HEK293T (cell line): ENCODE measurements around the gene CYP2C18.
"Not testable (repeated sequence)": the region's sequence is repeated elsewhere in the genome, so short reads cannot be mapped to it uniquely, and the experiment has no call there.

Source experiments
- CTCF ChIA-PET: fragments of 350-600 bp; formaldehyde crosslinking; extraction: SDS; loops from one replicate; lab custom pipeline; 2021; ENCODE audit warnings: antibody characterized with exemption, inconsistent platforms; lab: Yijun Ruan, JAX
- POLR2A ChIA-PET: fragments of 350-600 bp; formaldehyde crosslinking; extraction: SDS; loops from one replicate; lab custom pipeline; 2020; ENCODE audit warnings: antibody characterized with exemption, inconsistent platforms; lab: Yijun Ruan, JAX
- DNase-seq: peaks from one replicate; pipeline ENCODE4 v3.0.0; 2012; ENCODE audit warnings: mixed read lengths; ENCODE audit errors: extremely low spot score
- ARNT ChIP-seq: fragments of 450-650 bp; IDR thresholded peaks from 2 replicates; pipeline ENCODE4 v1.6.1; 2017; ENCODE audit warnings: mild to moderate bottlenecking
- BHLHE40 ChIP-seq: fragments of 450-650 bp; IDR thresholded peaks from 2 replicates; pipeline ENCODE4 v1.6.1; 2016; ENCODE audit warnings: mild to moderate bottlenecking, moderate library complexity, borderline replicate concordance
- CTBP1 ChIP-seq: fragments of 450-650 bp; IDR thresholded peaks from 2 replicates; pipeline ENCODE4 v1.6.1; 2016; ENCODE audit warnings: borderline replicate concordance
- ELF4 ChIP-seq: fragments of 450-650 bp; IDR thresholded peaks from 2 replicates; pipeline ENCODE4 v1.6.1; 2017; ENCODE audit warnings: antibody characterized with exemption
- FOXA1 ChIP-seq: fragments of 450-650 bp; IDR thresholded peaks from 2 replicates; pipeline ENCODE4 v1.6.1; 2016; ENCODE audit warnings: mild to moderate bottlenecking
- FOXK2 ChIP-seq: fragments of 450-650 bp; IDR thresholded peaks from 2 replicates; pipeline ENCODE4 v1.6.1; 2016; ENCODE audit warnings: mild to moderate bottlenecking
- FOXM1 ChIP-seq: fragments of 450-650 bp; IDR thresholded peaks from 2 replicates; pipeline ENCODE4 v1.6.1; 2017; ENCODE audit warnings: mild to moderate bottlenecking, borderline replicate concordance
- HDGF ChIP-seq: fragments of 450-650 bp; IDR thresholded peaks from 2 replicates; pipeline ENCODE4 v1.6.1; 2017; ENCODE audit warnings: antibody characterized with exemption, borderline replicate concordance
- L3MBTL2 ChIP-seq: fragments of 450-650 bp; conservative IDR thresholded peaks from 2 replicates; pipeline ENCODE4 v1.6.1; 2016; ENCODE audit warnings: mild to moderate bottlenecking
- LEF1 ChIP-seq: fragments of 450-650 bp; IDR thresholded peaks from 2 replicates; pipeline ENCODE4 v1.6.1; 2017; ENCODE audit warnings: mild to moderate bottlenecking, borderline replicate concordance
- NFRKB ChIP-seq: fragments of 450-650 bp; IDR thresholded peaks from 2 replicates; pipeline ENCODE4 v1.6.1; 2016; ENCODE audit warnings: mild to moderate bottlenecking, moderate library complexity
- SP1 ChIP-seq: fragments of 450-650 bp; IDR thresholded peaks from 2 replicates; pipeline ENCODE4 v1.6.1; 2017
- SUZ12 ChIP-seq: fragments of 450-650 bp; IDR thresholded peaks from 2 replicates; pipeline ENCODE4 v1.6.1; 2016; ENCODE audit warnings: mild to moderate bottlenecking
- TARDBP ChIP-seq: fragments of 450-650 bp; IDR thresholded peaks from 2 replicates; pipeline ENCODE4 v1.6.1; 2016
- ZNF384 ChIP-seq: fragments of 450-650 bp; IDR thresholded peaks from 2 replicates; pipeline ENCODE4 v1.6.1; 2016
- TF ChIP-seq, protein P1 (sequence below): fragments of 450-650 bp; IDR thresholded peaks from 2 replicates; pipeline ENCODE4 v1.6.1; 2016

CYP2C18 gene

DNA sequence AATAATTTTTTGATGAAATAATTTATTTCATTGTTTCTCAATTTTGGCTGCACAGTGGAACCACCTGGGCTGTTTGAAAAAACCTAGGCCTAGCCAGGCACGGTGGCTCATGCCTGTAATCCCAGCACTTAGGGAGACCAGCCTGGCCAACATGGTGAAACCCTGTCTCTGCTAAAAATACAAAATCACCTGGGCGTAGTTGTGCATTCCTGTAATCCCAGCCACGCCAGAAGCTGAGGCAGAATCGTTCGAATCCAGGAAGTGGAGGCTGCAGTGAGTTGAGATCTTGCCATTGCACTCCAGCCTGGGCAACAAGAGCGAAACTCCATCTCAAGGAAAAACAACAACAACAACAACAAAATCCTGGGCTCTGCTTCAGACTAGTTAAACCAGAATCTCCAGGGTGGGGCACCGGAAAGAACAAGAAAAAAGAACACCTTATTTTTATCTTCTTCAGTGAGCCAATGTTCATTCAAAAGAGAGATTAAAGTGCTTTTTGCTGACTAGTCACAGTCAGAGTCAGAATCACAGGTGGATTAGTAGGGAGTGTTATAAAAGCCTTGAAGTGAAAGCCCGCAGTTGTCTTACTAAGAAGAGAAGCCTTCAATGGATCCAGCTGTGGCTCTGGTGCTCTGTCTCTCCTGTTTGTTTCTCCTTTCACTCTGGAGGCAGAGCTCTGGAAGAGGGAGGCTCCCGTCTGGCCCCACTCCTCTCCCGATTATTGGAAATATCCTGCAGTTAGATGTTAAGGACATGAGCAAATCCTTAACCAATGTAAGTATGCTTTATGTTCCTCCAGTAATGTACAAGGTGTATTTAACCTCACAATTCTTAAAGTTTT lies at the start of gene CYP2C18:
TSS of gene CYP2C18 (plus strand) at position 516 of the 841 bp plus-strand sequence. CDS start at position 607, 91 bp downstream.
- TF ChIP-seq CTBP1, result no peak
- no peak for TF ChIP-seq FOXM1
- no peak for TF ChIP-seq L3MBTL2
- no peak for TF ChIP-seq FOXK2
- no peak for TF ChIP-seq TARDBP
- TF ChIP-seq, protein P1, sequence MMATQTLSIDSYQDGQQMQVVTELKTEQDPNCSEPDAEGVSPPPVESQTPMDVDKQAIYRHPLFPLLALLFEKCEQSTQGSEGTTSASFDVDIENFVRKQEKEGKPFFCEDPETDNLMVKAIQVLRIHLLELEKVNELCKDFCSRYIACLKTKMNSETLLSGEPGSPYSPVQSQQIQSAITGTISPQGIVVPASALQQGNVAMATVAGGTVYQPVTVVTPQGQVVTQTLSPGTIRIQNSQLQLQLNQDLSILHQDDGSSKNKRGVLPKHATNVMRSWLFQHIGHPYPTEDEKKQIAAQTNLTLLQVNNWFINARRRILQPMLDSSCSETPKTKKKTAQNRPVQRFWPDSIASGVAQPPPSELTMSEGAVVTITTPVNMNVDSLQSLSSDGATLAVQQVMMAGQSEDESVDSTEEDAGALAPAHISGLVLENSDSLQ, result no peak
- TF ChIP-seq FOXA1, result no peak
- TF ChIP-seq SP1, result no peak
- no peak for TF ChIP-seq ZNF384
- TF ChIP-seq BHLHE40, result no peak
- no peak for TF ChIP-seq ARNT
- TF ChIP-seq SUZ12, result no peak
- TF ChIP-seq NFRKB, result no peak
- TF ChIP-seq LEF1, result no peak
- CTCF ChIA-PET, result no interaction called here
- POLR2A ChIA-PET, result no interaction called here
- no peak for DNase-seq

DNA sequence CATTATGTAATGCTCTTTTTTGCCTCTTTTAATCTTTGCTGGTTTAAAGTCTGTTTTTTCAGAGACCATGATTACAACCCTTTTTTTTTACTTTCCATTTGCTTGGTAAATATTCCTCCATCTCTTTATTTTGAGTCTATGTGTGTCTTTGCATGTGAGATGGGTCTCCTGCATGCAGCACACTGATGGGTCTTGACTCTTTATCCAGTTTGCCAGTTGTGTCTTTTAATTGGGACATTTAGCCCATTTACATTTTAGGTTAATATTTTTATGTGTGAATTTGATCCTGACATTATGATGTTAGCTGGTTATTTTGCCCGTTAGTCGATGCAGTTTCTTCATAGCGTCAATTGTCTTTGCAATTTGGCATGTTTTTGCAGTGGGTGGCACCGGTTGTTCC lies 45.4 kb upstream of the CYP2C18 start:
- CTCF ChIA-PET, DNase-seq, POLR2A ChIA-PET: not testable (repeated sequence)

- ChIA-PET CTCF (interaction anchor here (0.6 to 0.8 kb wide), 2 partner anchors 10 to 966 kb away, joined by 3 to 4 read pairs; no protein-coding TSS in a partner anchor), POLR2A (no interaction called here)
- TF ChIP-seq TARDBP (no peak), NFRKB (no peak), SUZ12 (no peak), HDGF (no peak), FOXM1 (no peak), FOXA1 (no peak), SP1 (no peak), ELF4 (no peak), L3MBTL2 (no peak), ZNF384 (no peak), ARNT (no peak), LEF1 (no peak), CTBP1 (no peak), FOXK2 (no peak)
- TF ChIP-seq, protein P1, result no peak
- DNase-seq, result no peak
These were observed 43.6 kb upstream of the CYP2C18 start for GRCh38 chr10:94639902-94640301.

GRCh38 chr10:94640562-94640961 lies 43.0 kb upstream of the CYP2C18 start:
- TF ChIP-seq FOXA1, result no peak
- no peak for TF ChIP-seq FOXM1
- TF ChIP-seq BHLHE40, result no peak
- TF ChIP-seq CTBP1, result no peak
- no peak for TF ChIP-seq SUZ12
- CTCF ChIA-PET, result no interaction called here
- DNase-seq, result no peak
- POLR2A ChIA-PET, result no interaction called here

GRCh38 chr10:94641480-94641879 lies 42.0 kb upstream of the CYP2C18 start:
- ChIA-PET CTCF (interaction anchor here (0.6 kb wide), 1 partner anchor 606 kb away, joined by 4 read pairs; no protein-coding TSS in a partner anchor), POLR2A (no interaction called here)
- no peak for DNase-seq
- TF ChIP-seq NFRKB (no peak), BHLHE40 (no peak), LEF1 (no peak), HDGF (no peak), CTBP1 (no peak), L3MBTL2 (no peak), FOXK2 (no peak), ELF4 (no peak), TARDBP (no peak), FOXA1 (no peak), ZNF384 (no peak), SUZ12 (no peak), FOXM1 (no peak)
- TF ChIP-seq, protein P1, result no peak

DNA sequence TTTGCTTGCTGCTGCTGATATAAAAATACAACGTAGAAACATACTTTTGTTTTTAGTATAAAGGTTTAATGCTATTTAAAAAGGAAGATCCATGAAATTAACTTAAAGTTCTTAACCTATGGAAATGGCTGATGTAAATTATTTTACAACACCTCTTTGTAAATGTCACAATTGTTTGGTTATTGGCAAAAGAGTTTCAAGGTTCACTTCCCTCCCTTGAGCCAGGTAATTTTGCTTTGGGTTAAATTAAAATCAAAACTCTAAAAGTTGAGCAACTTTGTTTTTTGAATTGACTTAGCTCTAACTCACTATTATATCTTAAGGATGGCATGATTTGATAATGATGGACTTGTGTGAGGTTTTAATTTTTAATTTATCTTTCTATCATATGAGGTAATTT lies 39.2 kb upstream of the CYP2C18 start:
- POLR2A ChIA-PET, result no interaction called here
- TF ChIP-seq L3MBTL2 (no peak), LEF1 (no peak), NFRKB (no peak), FOXA1 (no peak), BHLHE40 (no peak), CTBP1 (no peak), SP1 (no peak), FOXK2 (no peak), FOXM1 (no peak), SUZ12 (no peak), TARDBP (no peak), ELF4 (no peak), ZNF384 (no peak), ARNT (no peak), HDGF (no peak)
- TF ChIP-seq, protein P1, result no peak
- DNase-seq, result no peak
- CTCF ChIA-PET, result no interaction called here
